Stimulated activated naive CD8-positive, alpha-beta T cell treated with anti-CD3 and anti-CD28 coated beads, Interleukin-15, Interleukin-2, amounts not matched to agents 100 ng/mL and 50 ng/mL, for 24 hours (primary cell): Measurements from ENCODE around the gene ECI2.
"Not testable (repeated sequence)": the region's sequence is repeated elsewhere in the genome, so short reads cannot be mapped to it uniquely, and the experiment has no call there.

Source experiments
- H3K27ac Mint-ChIP-seq: one replicate; pipeline ENCODE4 v1.8.0; 2021; ENCODE audit warnings: mild to moderate bottlenecking, mixed read lengths
- H3K27me3 Mint-ChIP-seq: one replicate; pipeline ENCODE4 v1.8.0; 2021; ENCODE audit warnings: mixed read lengths
- H3K36me3 Mint-ChIP-seq: one replicate; pipeline ENCODE4 v1.8.0; 2021; ENCODE audit warnings: low read depth, mixed read lengths
- H3K4me1 Mint-ChIP-seq: one replicate; pipeline ENCODE4 v1.8.0; 2021; ENCODE audit warnings: low read depth, mixed read lengths
- H3K4me3 Mint-ChIP-seq: one replicate; pipeline ENCODE4 v1.8.0; 2021; ENCODE audit warnings: mild to moderate bottlenecking, mixed read lengths
- H3K9me3 Mint-ChIP-seq: one replicate; pipeline ENCODE4 v1.8.0; 2021; ENCODE audit warnings: mixed read lengths

ECI2 gene

GRCh38 chr6:4101298-4101697 lies 34.1 kb downstream of the ECI2 start:
- no peak overlapping the region for H3K4me3 Mint-ChIP-seq
- H3K27ac Mint-ChIP-seq, result no peak overlapping the region
- no peaks in the 10 kb centered on the region for H3K36me3 Mint-ChIP-seq
- no peaks in the 10 kb centered on the region for H3K4me1 Mint-ChIP-seq
- H3K9me3 Mint-ChIP-seq, result no peaks in the 10 kb centered on the region
- H3K27me3 Mint-ChIP-seq, result no peaks in the 10 kb centered on the region

- Mint-ChIP-seq H3K4me1 (no peaks in the 10 kb centered on the region), H3K27me3 (no peaks in the 10 kb centered on the region), H3K9me3 (no peaks in the 10 kb centered on the region), H3K4me3 (no peak overlapping the region), H3K27ac (no peak overlapping the region), H3K36me3 (no peaks in the 10 kb centered on the region)
These were observed 34.7 kb downstream of the ECI2 start for GRCh38 chr6:4100655-4101054.

GRCh38 chr6:4093288-4093687 lies 42.1 kb downstream of the ECI2 start:
- Mint-ChIP-seq H3K4me3 (no peak overlapping the region), H3K27me3 (no peaks in the 10 kb centered on the region), H3K9me3 (no peaks in the 10 kb centered on the region), H3K27ac (no peak overlapping the region), H3K4me1 (no peaks in the 10 kb centered on the region), H3K36me3 (no peaks in the 10 kb centered on the region)

GRCh38 chr6:4091941-4092340 lies 43.4 kb downstream of the ECI2 start:
- Mint-ChIP-seq H3K27me3 (no peaks in the 10 kb centered on the region), H3K4me1 (no peaks in the 10 kb centered on the region), H3K27ac (no peak overlapping the region)

DNA sequence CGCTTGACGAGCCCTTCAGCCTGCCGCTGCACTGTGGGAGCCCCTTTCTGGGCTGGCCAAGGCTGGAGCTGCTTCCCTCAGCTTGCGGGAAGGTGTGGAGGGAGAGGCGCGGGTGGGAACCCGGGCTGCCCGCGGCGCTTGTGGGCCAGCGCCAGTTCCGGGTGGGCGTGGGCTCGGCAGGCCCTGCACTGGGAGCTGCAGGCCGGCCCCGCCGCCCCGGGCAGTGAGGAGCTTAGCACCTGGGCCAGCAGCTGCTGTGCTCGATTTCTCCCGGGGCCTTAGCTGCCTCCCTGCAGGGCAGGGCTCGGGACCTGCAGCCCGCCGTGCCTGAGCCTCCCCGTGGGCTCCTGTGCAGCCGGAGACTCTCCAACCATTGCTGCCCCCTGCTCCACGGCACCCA lies 45.3 kb downstream of the ECI2 start:
- not testable (repeated sequence) for H3K36me3 Mint-ChIP-seq, H3K9me3 Mint-ChIP-seq, H3K27ac Mint-ChIP-seq, H3K4me3 Mint-ChIP-seq, H3K27me3 Mint-ChIP-seq, H3K4me1 Mint-ChIP-seq

More at GRCh38 chr6:4091941-4092340, 43.4 kb downstream of the ECI2 start:
- H3K36me3 Mint-ChIP-seq, result no peaks in the 10 kb centered on the region
- no peak overlapping the region for H3K4me3 Mint-ChIP-seq
- H3K9me3 Mint-ChIP-seq, result no peaks in the 10 kb centered on the region

DNA sequence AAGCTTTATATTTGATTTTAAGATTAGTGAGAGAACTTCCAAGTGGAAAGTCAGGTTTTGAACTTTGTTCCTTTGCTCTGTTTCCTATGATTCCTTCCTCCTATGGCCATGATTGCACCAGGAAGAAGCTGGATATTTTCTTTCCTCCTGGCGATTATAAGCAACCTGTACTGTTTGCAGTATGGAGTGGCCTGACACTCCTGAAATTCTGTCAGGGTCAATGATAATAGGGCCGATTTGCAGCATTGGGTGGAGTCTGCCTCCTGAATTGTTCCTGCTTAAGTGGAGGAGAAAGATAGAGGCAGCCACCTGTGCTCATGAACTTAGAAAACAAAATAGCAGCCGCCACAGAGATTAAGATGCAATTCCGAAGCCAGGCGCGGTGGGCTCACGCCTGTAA lies 46.7 kb downstream of the ECI2 start:
- Mint-ChIP-seq H3K36me3 (no peaks in the 10 kb centered on the region), H3K9me3 (no peaks in the 10 kb centered on the region), H3K27ac (no peak overlapping the region), H3K4me1 (no peaks in the 10 kb centered on the region), H3K4me3 (no peak overlapping the region), H3K27me3 (no peaks in the 10 kb centered on the region)

- Mint-ChIP-seq H3K27ac (no peak overlapping the region), H3K4me1 (no peaks in the 10 kb centered on the region), H3K36me3 (no peaks in the 10 kb centered on the region), H3K9me3 (no peaks in the 10 kb centered on the region), H3K4me3 (no peak overlapping the region), H3K27me3 (no peaks in the 10 kb centered on the region)
These were observed 50.1 kb downstream of the ECI2 start for GRCh38 chr6:4085332-4085700.

- Mint-ChIP-seq H3K9me3 (no peaks in the 10 kb centered on the region), H3K4me3 (no peak overlapping the region), H3K36me3 (no peaks in the 10 kb centered on the region), H3K4me1 (no peaks in the 10 kb centered on the region), H3K27ac (no peak overlapping the region), H3K27me3 (peaks cover under 1% of the 10 kb centered on the region)
These were observed 50.7 kb downstream of the ECI2 start for GRCh38 chr6:4084444-4085331.

GRCh38 chr6:4078691-4079471 lies 56.5 kb downstream of the ECI2 start, which contains the start of gene FAM217A:
Gene FAM217A (minus strand): TSS chr6:4079137. CDS start chr6:4077414, 1,723 bp downstream.
- Mint-ChIP-seq H3K36me3 (no peaks in the 10 kb centered on the region), H3K9me3 (no peaks in the 10 kb centered on the region), H3K27ac (no peak within 1 kb of the TSS), H3K4me3 (no peak within 1 kb of the TSS), H3K4me1 (no peaks in the 10 kb centered on the region), H3K27me3 (peaks cover 18% of the 10 kb centered on the region)

- H3K36me3 Mint-ChIP-seq, result no peaks in the 10 kb centered on the region
- H3K9me3 Mint-ChIP-seq, result no peaks in the 10 kb centered on the region
- no peak overlapping the region for H3K27ac Mint-ChIP-seq
- H3K4me3 Mint-ChIP-seq, result no peak overlapping the region
- peaks cover 17% of the 10 kb centered on the region for H3K27me3 Mint-ChIP-seq
- H3K4me1 Mint-ChIP-seq, result no peaks in the 10 kb centered on the region
These were observed 60.7 kb downstream of the ECI2 start for GRCh38 chr6:4074478-4075235.

DNA sequence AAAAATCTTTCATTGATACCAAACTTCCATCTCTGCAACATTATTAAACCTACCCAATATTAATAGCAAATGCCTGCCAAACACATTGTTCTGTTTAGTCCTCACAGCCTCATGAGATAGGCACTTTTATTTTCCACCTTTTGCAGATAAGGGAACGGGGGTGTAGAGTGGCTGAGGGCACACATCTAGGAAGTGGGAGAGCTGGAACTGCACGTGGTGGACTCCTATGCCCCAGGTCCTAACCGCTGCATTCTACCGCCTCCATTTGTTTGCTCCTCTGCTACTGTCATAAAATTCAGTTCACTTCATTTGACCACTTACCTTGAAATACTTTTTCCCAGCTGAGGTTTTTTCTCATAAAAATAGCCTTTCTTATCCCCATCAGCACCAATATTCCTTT lies 64.0 kb downstream of the ECI2 start:
- Mint-ChIP-seq H3K27me3 (peaks cover 4% of the 10 kb centered on the region), H3K4me1 (peaks cover 7% of the 10 kb centered on the region), H3K9me3 (no peaks in the 10 kb centered on the region), H3K4me3 (no peak overlapping the region), H3K36me3 (no peaks in the 10 kb centered on the region), H3K27ac (no peak overlapping the region)

- no peak overlapping the region for H3K27ac Mint-ChIP-seq
These were observed 66.2 kb downstream of the ECI2 start for GRCh38 chr6:4069199-4069598.

GRCh38 chr6:4067673-4068072 lies 67.7 kb downstream of the ECI2 start:
- peaks cover 35% of the 10 kb centered on the region for H3K36me3 Mint-ChIP-seq
- H3K4me3 Mint-ChIP-seq, result no peak overlapping the region
- peaks cover 7% of the 10 kb centered on the region for H3K4me1 Mint-ChIP-seq
- H3K9me3 Mint-ChIP-seq, result no peaks in the 10 kb centered on the region
- no peak overlapping the region for H3K27ac Mint-ChIP-seq
- H3K27me3 Mint-ChIP-seq, result no peaks in the 10 kb centered on the region

More at GRCh38 chr6:4069199-4069598, 66.2 kb downstream of the ECI2 start:
- peaks cover 20% of the 10 kb centered on the region for H3K36me3 Mint-ChIP-seq
- no peaks in the 10 kb centered on the region for H3K27me3 Mint-ChIP-seq
- H3K4me3 Mint-ChIP-seq, result no peak overlapping the region
- peaks cover 7% of the 10 kb centered on the region for H3K4me1 Mint-ChIP-seq
- no peaks in the 10 kb centered on the region for H3K9me3 Mint-ChIP-seq

DNA sequence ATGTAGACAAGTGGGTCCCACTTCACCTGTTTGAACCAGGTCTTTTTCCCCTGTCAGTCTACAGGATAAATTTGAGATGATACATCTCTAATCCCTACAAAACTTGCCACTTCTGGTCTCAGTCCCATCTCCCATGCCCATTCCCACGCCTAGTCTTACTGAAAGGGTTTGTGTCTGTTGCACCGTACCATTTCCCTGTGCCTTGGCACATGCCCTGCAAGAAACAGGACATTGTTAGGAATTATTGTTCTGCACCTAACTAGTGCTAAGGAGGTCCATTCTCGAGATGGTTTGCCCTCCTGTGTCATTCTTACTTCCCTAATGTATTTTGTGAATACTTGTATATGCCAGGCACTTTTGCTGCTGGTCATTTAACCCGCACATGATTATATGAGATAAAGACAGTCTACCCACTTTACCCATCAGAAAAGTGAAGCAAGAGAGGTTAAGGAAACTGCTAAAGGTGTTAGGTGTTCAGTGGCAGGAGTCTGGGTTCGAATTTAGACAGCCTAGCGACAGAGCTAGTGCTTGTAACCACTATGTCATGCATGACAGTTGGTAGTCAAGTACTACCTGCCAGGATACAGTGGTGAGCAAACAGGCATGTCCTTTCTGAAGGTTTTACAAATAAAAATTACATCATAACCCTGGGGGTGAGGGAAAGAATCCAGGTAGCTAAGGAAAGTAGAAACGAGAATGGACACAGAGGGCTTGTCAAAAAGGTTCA lies 69.2 kb downstream of the ECI2 start:
- Mint-ChIP-seq H3K27me3 (no peaks in the 10 kb centered on the region), H3K9me3 (no peaks in the 10 kb centered on the region), H3K36me3 (peaks cover 48% of the 10 kb centered on the region), H3K27ac (no peak overlapping the region), H3K4me3 (no peak overlapping the region), H3K4me1 (peaks cover 7% of the 10 kb centered on the region)
